Esophagus muscularis mucosa (tissue), 4 donors: ENCODE measurements around the gene PRKAR1B.

Experiments used
- CTCF ChIP-seq, 3 experiments: fragments of 200-600 bp in 2 of 3; fragments of 450-650 bp in 1 of 3; sonication (generic) in 2 of 3; IDR thresholded peaks; one replicate each; pipeline ENCODE4 v1.5.1; 2017 to 2019; ENCODE audit warnings: antibody characterized with exemption in 3 of 3, mild to moderate bottlenecking in 2 of 3, moderate library complexity in 1 of 3
- EP300 ChIP-seq: sonication (generic); formaldehyde crosslinking; IDR thresholded peaks from one replicate; pipeline ENCODE4 v1.6.1; 2017; ENCODE audit warnings: antibody characterized with exemption
- POLR2A ChIP-seq: fragments of 450-650 bp; IDR thresholded peaks from one replicate; pipeline ENCODE4 v1.6.1; 2017; ENCODE audit warnings: antibody characterized with exemption, moderate library complexity, mild to moderate bottlenecking, low read depth
- POLR2AphosphoS5 ChIP-seq, 2 donors: sonication (generic); formaldehyde crosslinking; IDR thresholded peaks; one replicate each; pipeline ENCODE4 v1.6.1; 2017; ENCODE audit warnings: antibody characterized with exemption in 2 of 2

GRCh38 chr7:772392-772791 lies 45.3 kb upstream of the PRKAR1B start:
- no peak for TF ChIP-seq CTCF (IDR thresholded peaks at IDR 0.05)
- no peak for TF ChIP-seq POLR2A
- TF ChIP-seq POLR2AphosphoS5 (IDR thresholded peaks at IDR 0.05) = no peak
- no peak for TF ChIP-seq EP300
